ENCODE data around the gene CTU2. TPM values are rescaled to one million over a fixed set of nuclear protein-coding genes. Genes with fewer than 3 reads are reported as not detected.

The CTU2 gene
- total RNA-seq, 1 donor from 2014 or later: 13.1 TPM

DNA sequence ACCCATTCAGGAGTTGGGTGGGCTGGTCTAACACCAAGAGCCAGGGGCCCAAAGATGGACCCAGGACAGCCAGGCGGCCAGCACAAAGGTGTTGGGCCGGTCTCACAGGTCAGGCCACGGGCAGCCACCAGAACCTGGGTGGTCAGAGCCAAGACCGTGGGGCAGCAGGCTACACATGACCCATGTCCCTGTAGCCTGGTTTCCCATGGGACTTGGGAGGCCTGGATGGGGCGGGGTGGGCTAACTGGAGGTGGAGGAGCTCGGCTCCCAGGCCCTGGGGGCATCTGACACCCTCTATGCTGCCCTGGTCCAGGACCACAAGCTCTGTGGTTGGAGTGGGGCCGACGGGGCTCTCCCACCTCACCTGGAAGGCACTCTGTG, 17.2 kb downstream of the CTU2 start:
- peaks cover 86% of the 10 kb centered on the region for H3K36me3 ChIP-seq
- H3K4me3 ChIP-seq: no peak overlapping the region
- H3K27me3 ChIP-seq (ENCODE audit: low read depth): no peaks in the 10 kb centered on the region
- TF ChIP-seq, protein P1, sequence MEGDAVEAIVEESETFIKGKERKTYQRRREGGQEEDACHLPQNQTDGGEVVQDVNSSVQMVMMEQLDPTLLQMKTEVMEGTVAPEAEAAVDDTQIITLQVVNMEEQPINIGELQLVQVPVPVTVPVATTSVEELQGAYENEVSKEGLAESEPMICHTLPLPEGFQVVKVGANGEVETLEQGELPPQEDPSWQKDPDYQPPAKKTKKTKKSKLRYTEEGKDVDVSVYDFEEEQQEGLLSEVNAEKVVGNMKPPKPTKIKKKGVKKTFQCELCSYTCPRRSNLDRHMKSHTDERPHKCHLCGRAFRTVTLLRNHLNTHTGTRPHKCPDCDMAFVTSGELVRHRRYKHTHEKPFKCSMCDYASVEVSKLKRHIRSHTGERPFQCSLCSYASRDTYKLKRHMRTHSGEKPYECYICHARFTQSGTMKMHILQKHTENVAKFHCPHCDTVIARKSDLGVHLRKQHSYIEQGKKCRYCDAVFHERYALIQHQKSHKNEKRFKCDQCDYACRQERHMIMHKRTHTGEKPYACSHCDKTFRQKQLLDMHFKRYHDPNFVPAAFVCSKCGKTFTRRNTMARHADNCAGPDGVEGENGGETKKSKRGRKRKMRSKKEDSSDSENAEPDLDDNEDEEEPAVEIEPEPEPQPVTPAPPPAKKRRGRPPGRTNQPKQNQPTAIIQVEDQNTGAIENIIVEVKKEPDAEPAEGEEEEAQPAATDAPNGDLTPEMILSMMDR (IDR thresholded peaks at IDR 0.05; ENCODE audit: borderline replicate concordance): no peak
- intact Hi-C loops (cut with micrococcal nuclease): no loop called here
- DNase-seq: no peak
- no peak overlapping the region for H3K27ac ChIP-seq (replicated peaks)
- H3K9me3 ChIP-seq (replicated peaks): no peaks in the 10 kb centered on the region
- peaks cover 15% of the 10 kb centered on the region for H3K4me1 ChIP-seq

DNA sequence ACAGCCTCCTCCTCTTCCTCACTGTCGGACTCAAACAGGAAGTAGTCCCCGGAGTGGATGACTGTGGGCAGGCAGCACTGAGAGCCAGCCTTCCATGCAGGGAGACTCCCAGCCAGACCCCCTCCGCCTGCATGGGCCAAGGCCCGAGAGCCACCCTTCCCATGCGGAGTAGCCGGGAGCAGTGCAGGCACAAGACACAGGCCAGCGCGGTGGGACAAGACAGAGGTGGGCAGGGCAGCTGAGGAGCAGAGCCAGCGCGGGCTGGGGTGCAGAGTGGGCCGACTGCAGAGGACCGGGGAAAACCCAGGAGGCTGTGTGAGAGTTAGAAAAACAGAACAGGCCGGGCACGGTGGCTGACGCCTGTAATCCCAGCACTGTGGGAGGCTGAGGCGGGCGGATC, 17.6 kb downstream of the CTU2 start:
- intact Hi-C loops (cut with micrococcal nuclease): no loop called here
- H3K4me1 ChIP-seq: peaks cover 12% of the 10 kb centered on the region
- peaks cover 82% of the 10 kb centered on the region for H3K36me3 ChIP-seq
- no peaks in the 10 kb centered on the region for H3K27me3 ChIP-seq (ENCODE audit: low read depth)
- no peak overlapping the region for H3K4me3 ChIP-seq
- no peak overlapping the region for H3K27ac ChIP-seq (replicated peaks)
- TF ChIP-seq, protein P1 (IDR thresholded peaks at IDR 0.05; ENCODE audit: borderline replicate concordance): no peak
- H3K9me3 ChIP-seq (replicated peaks): no peaks in the 10 kb centered on the region
- DNase-seq: no peak

DNA sequence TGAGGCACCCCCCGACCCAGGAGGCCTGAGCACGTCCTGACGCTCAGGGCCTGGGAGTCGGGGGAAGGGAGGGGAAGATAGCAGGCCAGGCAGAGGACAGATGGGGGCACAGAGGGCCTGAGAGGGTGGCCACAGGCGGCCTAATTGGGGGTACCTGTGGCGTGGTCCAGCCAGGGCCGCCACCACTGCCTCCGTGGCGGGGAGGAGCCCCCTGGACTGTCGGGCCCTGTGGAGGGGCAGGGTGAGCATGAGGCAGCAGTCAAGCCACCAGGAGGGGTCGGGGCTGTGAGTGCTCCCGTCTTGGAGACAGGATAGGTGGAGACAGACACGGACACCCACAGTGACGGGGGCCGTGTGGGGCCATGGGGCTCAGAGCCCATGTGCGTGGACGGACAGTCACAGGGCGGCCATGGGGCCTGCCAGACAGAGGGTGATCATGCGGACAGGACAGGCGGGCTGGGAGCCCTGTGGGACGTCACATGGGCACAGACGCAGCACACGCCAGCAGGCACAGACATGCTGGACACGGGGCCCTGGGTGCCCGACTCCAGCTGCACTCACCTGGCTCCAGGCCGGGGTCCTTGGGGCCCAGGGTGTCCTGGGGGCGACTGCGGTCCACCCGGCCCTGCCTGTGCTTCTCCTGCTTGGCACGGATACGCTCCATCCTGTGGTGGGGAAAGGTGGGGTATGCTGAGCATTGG, 18.7 kb downstream of the CTU2 start:
- intact Hi-C loops (cut with micrococcal nuclease): no loop called here
- peaks cover 5% of the 10 kb centered on the region for H3K4me1 ChIP-seq
- no peak for DNase-seq
- no peaks in the 10 kb centered on the region for H3K9me3 ChIP-seq (replicated peaks)
- no peak overlapping the region for H3K27ac ChIP-seq (replicated peaks)
- no peak overlapping the region for H3K4me3 ChIP-seq
- TF ChIP-seq, protein P1 (IDR thresholded peaks at IDR 0.05; ENCODE audit: borderline replicate concordance): no peak
- H3K27me3 ChIP-seq (ENCODE audit: low read depth): no peaks in the 10 kb centered on the region
- peaks cover 71% of the 10 kb centered on the region for H3K36me3 ChIP-seq

DNA sequence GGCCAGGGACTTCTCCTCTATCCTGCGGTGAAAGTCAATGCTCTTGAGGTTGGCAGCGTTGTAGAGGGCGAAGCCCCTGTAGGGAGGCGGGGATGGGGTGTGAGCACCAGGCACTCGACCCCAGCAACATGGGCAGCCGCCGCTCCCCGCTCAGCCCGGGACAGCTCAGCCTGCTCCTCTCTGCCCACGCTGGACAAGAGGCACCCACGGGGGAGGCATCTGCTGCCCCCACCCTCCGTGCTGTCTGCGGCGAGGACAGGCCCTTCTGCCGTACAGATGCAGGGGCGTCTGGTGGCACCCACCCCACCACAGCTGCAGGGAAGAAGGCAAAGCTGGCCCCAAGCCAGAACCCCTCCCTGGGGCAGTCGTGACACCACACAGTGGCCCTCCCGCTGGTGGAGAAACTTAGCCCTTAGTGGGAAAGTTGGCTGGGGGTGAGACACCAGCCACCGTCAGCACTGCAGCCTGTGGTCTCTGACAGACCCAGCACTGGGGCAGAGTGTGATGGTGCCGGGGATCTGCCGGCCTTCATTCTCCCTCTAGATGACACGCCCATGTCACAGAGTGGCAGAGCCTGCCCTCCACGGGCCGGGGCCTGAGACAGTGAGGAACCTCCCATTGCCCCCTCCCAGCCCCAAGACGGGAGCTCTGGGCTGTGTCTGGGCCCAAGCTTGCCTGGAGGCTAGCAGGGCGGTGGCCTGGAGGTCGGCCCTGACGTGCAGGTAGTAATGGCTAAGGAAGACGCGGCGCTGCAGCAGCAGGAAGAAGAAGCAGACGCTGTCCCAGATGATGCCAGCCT, 19.5 kb downstream of the CTU2 start:
- Histone ChIP-seq H3K27me3 (ENCODE audit: low read depth) (no peaks in the 10 kb centered on the region), H3K27ac (replicated peaks) (no peak overlapping the region), H3K4me3 (no peak overlapping the region), H3K4me1 (peaks cover 5% of the 10 kb centered on the region), H3K36me3 (peaks cover 65% of the 10 kb centered on the region), H3K9me3 (replicated peaks) (no peaks in the 10 kb centered on the region)
- TF ChIP-seq, protein P1 (IDR thresholded peaks at IDR 0.05; ENCODE audit: borderline replicate concordance): no peak
- no peak for DNase-seq
- intact Hi-C loops (cut with micrococcal nuclease): no loop called here

DNA sequence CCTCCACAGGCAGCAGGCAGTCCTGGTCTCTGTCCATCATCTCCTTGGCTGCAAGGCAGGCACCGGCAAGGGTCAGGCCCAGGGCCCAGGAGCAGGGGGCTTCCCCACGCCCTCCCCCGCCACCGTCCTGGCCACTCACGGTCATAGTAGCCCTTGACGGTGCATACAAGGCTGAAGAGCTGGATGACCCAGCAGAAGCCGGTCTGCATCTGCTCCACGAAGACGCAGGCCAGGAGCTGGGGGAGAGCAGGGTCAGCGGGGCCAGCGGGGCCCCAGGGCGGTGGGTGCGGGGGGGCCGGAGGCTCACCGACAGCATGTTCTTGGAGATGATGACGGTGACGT, 20.1 kb downstream of the CTU2 start:
- Histone ChIP-seq H3K27me3 (ENCODE audit: low read depth) (no peaks in the 10 kb centered on the region), H3K4me3 (no peak overlapping the region), H3K9me3 (replicated peaks) (no peaks in the 10 kb centered on the region), H3K4me1 (peaks cover 5% of the 10 kb centered on the region), H3K27ac (replicated peaks) (no peak overlapping the region), H3K36me3 (peaks cover 63% of the 10 kb centered on the region)
- DNase-seq: no peak
- intact Hi-C loops (cut with micrococcal nuclease): no loop called here
- TF ChIP-seq, protein P1 (IDR thresholded peaks at IDR 0.05; ENCODE audit: borderline replicate concordance): no peak

Measured in left ventricle myocardium inferior (tissue), 1 donor.